ENCODE data around the gene ANAPC15. TPM values are rescaled to one million over a fixed set of nuclear protein-coding genes. Genes with fewer than 3 reads are reported as not detected.

The ANAPC15 gene
- total and polyA plus RNA-seq, 9 of the 15 experiments (the other 6 are each of a cell fraction or from before 2014, with no cell fraction given) = 53.0 to 254 (median 75.7) TPM

GRCh38 chr11:72112978-72113808 lies 698 bp upstream of the ANAPC15 start (continued):
- TF ChIP-seq SREBF1 (IDR thresholded peaks at IDR 0.05; ENCODE audit: borderline replicate concordance, low read depth, low read length) = no peak
- TF ChIP-seq CEBPB (tag; IDR thresholded peaks at IDR 0.05) = no peak
- TF ChIP-seq MAFG (tag; conservative IDR thresholded peaks at IDR 0.05) = 0 out of 2 replicates have a peak, but pooled peaks have one; percentile 19
- no peak for TF ChIP-seq ZNF764 (CRISPR knock-in tag; IDR thresholded peaks at IDR 0.05; ENCODE audit: low read depth)
- TF ChIP-seq DIDO1 (tag; IDR thresholded peaks at IDR 0.05; ENCODE audit: low read depth) = no peak
- no peak for TF ChIP-seq PHB (CRISPR knock-in tag; IDR thresholded peaks at IDR 0.05)
- TF ChIP-seq ZNF175 (CRISPR knock-in tag; IDR thresholded peaks at IDR 0.05; ENCODE audit: low read depth) = 0 out of 2 replicates have a peak, but pooled peaks have one; percentile 20
- no peak for TF ChIP-seq TAF1 (IDR thresholded peaks at IDR 0.05; ENCODE audit: control insufficient read depth, extremely low read depth, insufficient read depth, low read length, severe bottlenecking)
- TF ChIP-seq ZNF583 (CRISPR knock-in tag; IDR thresholded peaks at IDR 0.05) = peak; percentile 2; the same call in 1 of the 2 replicates
